Measurements from ENCODE around the gene CLIP4. TPM values are rescaled to one million over a fixed set of nuclear protein-coding genes. Genes with fewer than 3 reads are reported as not detected.

CLIP4 gene
- total RNA-seq, 1 experiment from 2014 or later, result 1.2 TPM

DNA sequence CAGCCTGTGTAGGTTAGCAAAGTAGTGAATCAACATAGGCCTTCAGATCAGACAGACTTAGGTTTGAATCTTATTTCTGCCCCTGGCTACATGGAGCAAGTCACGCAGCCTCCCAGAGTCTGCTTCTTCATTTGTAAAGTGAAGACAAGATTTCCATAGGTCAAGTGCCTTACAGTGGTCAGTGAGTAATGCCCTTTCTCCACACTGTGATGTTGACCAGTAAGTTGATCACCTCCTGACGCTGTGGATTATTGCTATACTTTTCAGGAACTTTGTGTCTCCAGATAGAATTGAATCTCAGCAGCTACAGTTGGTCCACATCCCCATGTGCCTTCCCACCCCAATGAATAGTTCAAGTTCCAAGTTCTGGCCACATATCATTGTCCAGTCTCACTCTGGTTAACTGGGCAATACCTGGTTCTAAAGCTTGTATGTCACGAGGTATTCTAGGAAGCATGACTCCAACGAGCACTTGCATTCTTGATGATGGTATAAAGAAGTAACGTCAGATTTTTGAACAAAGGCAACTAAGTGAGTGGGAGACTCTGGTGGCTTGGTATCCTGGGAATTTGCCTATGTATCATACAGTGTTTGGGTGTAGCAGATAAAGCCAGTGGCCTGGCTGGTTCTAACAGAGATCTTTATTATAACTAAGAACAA is 2.1 kb upstream of the CLIP4 start:
- H3K36me3 ChIP-seq (ENCODE audit: control insufficient read depth, insufficient read depth, low read length), result no peaks in the 10 kb centered on the region
- no TSS peak for BruUV-seq (replicated peaks)
- intact Hi-C loops (cut with micrococcal nuclease; ENCODE audit: unreplicated experiment), result no loop called here
- H3K9me3 ChIP-seq, result no peaks in the 10 kb centered on the region
- Mint-ChIP-seq H3K9me3 (ENCODE audit: unreplicated experiment) (peaks cover 8% of the 10 kb centered on the region), H3K36me3 (ENCODE audit: insufficient read depth, unreplicated experiment) (no peaks in the 10 kb centered on the region), H3K27ac (ENCODE audit: unreplicated experiment) (no peak overlapping the region), H3K27me3 (ENCODE audit: insufficient read depth, unreplicated experiment) (no peaks in the 10 kb centered on the region), H3K4me1 (ENCODE audit: low read depth, unreplicated experiment) (peaks cover 10% of the 10 kb centered on the region), H3K4me3 (ENCODE audit: unreplicated experiment) (no peak overlapping the region)
- CTCF ChIA-PET, result no interaction called here
- no peaks in the 10 kb centered on the region for H3K27me3 ChIP-seq (replicated peaks; ENCODE audit: control insufficient read depth, insufficient read depth, low read length)
- no peak overlapping the region for H3K4me3 ChIP-seq (ENCODE audit: low read depth, low read length)
- no peak for DNase-seq
- TF ChIP-seq CTCF (IDR thresholded peaks at IDR 0.05; ENCODE audit: insufficient read depth in 1 of 2, low read depth in 1 of 2, low read length in 1 of 2, severe bottlenecking in 1 of 2, unreplicated experiment in 1 of 2), result no peak
- peaks cover 7% of the 10 kb centered on the region for H3K4me1 ChIP-seq
- POLR2A ChIA-PET, result no interaction called here

GRCh38 chr2:29113891-29114321 is 1.3 kb upstream of the CLIP4 start:
- Histone ChIP-seq H3K9me3 (no peaks in the 10 kb centered on the region; the same call in 1 of the 2 replicates), H3K36me3 (ENCODE audit: control insufficient read depth, insufficient read depth, low read length) (no peaks in the 10 kb centered on the region), H3K4me1 (peaks cover 8% of the 10 kb centered on the region), H3K27me3 (replicated peaks; ENCODE audit: control insufficient read depth, insufficient read depth, low read length) (no peaks in the 10 kb centered on the region), H3K4me3 (ENCODE audit: low read depth, low read length) (no peak overlapping the region)
- ChIA-PET POLR2A (no interaction called here), CTCF (no interaction called here)
- H3K27me3 Mint-ChIP-seq (ENCODE audit: insufficient read depth, unreplicated experiment), result no peaks in the 10 kb centered on the region
- no TSS peak for BruUV-seq (replicated peaks)
- H3K9me3 Mint-ChIP-seq (ENCODE audit: unreplicated experiment), result peaks cover 8% of the 10 kb centered on the region
- no peak for TF ChIP-seq CTCF (IDR thresholded peaks at IDR 0.05; ENCODE audit: insufficient read depth in 1 of 2, low read depth in 1 of 2, low read length in 1 of 2, severe bottlenecking in 1 of 2, unreplicated experiment in 1 of 2)
- no peaks in the 10 kb centered on the region for H3K36me3 Mint-ChIP-seq (ENCODE audit: insufficient read depth, unreplicated experiment)
- intact Hi-C loops (cut with micrococcal nuclease; ENCODE audit: unreplicated experiment), result no loop called here
- no peak overlapping the region for H3K27ac Mint-ChIP-seq (ENCODE audit: unreplicated experiment)
- no peak for DNase-seq
- no peak overlapping the region for H3K4me3 Mint-ChIP-seq (ENCODE audit: unreplicated experiment)
- H3K4me1 Mint-ChIP-seq (ENCODE audit: low read depth, unreplicated experiment), result peaks cover 10% of the 10 kb centered on the region

- Histone ChIP-seq H3K4me3 (ENCODE audit: low read depth, low read length) (no peak overlapping the region), H3K4me1 (peaks cover 8% of the 10 kb centered on the region), H3K9me3 (no peaks in the 10 kb centered on the region; the same call in 1 of the 2 replicates), H3K36me3 (ENCODE audit: control insufficient read depth, insufficient read depth, low read length) (no peaks in the 10 kb centered on the region), H3K27me3 (replicated peaks; ENCODE audit: control insufficient read depth, insufficient read depth, low read length) (no peaks in the 10 kb centered on the region)
- peaks cover 8% of the 10 kb centered on the region for H3K9me3 Mint-ChIP-seq (ENCODE audit: unreplicated experiment)
- no peak for TF ChIP-seq CTCF (IDR thresholded peaks at IDR 0.05; ENCODE audit: insufficient read depth in 1 of 2, low read depth in 1 of 2, low read length in 1 of 2, severe bottlenecking in 1 of 2, unreplicated experiment in 1 of 2)
- ChIA-PET POLR2A (no interaction called here), CTCF (no interaction called here)
- peaks cover 10% of the 10 kb centered on the region for H3K4me1 Mint-ChIP-seq (ENCODE audit: low read depth, unreplicated experiment)
- intact Hi-C loops (cut with micrococcal nuclease; ENCODE audit: unreplicated experiment), result no loop called here
- H3K4me3 Mint-ChIP-seq (ENCODE audit: unreplicated experiment), result no peak overlapping the region
- no peaks in the 10 kb centered on the region for H3K27me3 Mint-ChIP-seq (ENCODE audit: insufficient read depth, unreplicated experiment)
- no peaks in the 10 kb centered on the region for H3K36me3 Mint-ChIP-seq (ENCODE audit: insufficient read depth, unreplicated experiment)
- BruUV-seq (replicated peaks), result no TSS peak
- H3K27ac Mint-ChIP-seq (ENCODE audit: unreplicated experiment), result peak overlapping the region; percentile 45
- DNase-seq, result no peak
Observed at GRCh38 chr2:29114586-29114945, 649 bp upstream of the CLIP4 start.

All from Caco-2 (cell line).